CD4-positive, alpha-beta T cell treated with Interleukin-15 for 4 hours (primary cell): ENCODE results near the gene RAPH1.
"Not testable (repeated sequence)": the region's sequence is repeated elsewhere in the genome, so short reads cannot be mapped to it uniquely, and the experiment has no call there.

ENCODE experiments used
- DNase-seq: peaks from one replicate; pipeline ENCODE4 v3.0.0-alpha.2; 2020; ENCODE audit warnings: low spot score

RAPH1 gene

DNA sequence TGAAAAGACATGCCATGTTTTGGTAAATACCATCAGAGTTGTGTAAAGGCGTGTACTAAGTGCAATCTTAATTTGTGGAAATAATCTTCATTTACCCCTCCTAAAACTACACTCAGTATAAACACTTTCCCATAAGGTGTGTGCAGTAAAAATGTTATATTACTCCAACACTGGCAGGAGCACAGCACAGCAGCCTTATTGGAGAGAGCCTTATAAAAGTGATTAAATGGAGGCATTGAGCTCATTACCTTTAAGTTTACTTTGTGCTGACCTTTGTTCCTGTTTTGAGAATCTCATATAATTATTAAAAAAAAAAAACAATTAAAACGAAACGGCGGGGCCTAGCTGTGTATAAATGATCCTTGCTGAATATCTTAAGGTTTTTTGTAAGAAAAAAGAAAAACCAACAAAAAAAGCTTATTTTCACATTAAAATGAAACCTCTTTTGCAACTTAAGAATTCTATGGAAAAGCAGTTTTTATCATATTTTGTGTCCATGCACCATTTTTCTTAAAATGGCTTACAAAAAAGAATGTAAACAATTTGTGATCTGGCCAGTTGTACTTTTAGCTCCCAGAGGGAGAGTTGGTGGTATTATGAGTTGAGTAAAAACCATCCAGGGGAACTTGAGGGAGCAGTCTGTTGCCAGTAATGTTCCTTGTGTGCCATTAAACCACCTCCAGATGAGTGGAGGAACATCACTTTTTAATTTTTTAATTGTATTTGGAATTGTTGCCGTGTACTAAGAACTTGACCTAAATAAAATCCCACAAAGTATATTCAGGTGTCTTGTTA, 103.5 kb downstream of the RAPH1 start:
- DNase-seq, result no peak

GRCh38 chr2:203429643-203430042, 105.5 kb downstream of the RAPH1 start:
- not testable (repeated sequence) for DNase-seq

GRCh38 chr2:203427061-203427460, 108.0 kb downstream of the RAPH1 start:
- DNase-seq, result no peak

GRCh38 chr2:203418271-203418670, 116.8 kb downstream of the RAPH1 start:
- DNase-seq, result no peak

DNA sequence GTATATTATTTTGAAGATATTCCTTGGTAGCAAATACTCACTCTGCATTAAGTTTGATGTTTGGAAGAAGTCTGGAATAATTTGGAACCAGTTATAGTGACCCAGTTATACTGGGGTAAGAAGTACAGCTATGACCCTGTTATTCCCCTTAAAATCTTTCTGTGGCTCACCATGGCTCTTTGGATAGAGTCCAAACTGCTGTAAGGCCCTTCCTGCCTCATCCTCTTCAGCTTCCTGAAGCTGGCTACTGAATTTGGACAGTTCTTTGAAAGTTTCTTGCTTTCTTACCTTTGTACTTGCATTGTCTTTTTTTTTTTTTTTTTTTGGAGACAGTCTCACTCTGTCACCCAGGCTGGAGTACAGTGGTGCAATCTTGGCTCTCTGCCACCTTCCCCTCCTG, 121.3 kb downstream of the RAPH1 start:
- no peak for DNase-seq

DNA sequence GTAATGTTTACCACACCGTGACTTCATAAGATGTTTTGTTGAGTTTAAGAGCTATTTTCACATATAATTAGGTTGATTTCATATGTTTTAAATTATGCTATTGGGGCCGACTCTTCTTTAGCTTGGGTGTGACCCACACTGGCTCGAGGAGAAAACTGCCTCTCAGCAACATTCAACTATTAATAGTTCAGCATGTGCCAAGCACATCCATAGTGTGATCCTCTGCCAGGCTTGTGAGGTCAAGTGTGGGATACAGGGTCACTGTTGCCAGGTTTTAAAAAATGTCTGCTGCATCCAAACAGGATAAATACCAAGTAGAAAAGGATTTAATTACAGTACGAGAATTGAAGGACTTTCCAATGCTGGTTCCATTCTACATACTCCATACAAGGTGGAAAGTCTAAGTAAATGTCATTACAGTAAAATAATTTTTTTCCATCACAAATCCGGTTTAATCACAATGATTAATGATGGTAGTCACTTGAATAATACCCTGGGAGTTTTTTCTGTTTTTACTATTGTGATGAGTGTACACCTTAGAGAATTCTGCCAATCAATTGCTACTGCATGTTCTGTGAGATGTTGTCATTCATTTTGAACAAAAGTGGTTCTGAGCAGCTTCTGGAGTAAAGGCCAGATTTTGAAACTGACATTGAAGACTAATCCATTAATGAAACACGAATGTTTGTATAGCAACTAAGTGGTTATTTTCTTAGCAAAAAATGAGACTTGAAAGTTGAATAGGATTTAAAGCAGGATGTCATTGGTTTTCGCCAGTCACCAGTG, 122.4 kb downstream of the RAPH1 start:
- DNase-seq, result no peak

GRCh38 chr2:203407496-203407895, 127.6 kb downstream of the RAPH1 start:
- DNase-seq, result no peak

DNA sequence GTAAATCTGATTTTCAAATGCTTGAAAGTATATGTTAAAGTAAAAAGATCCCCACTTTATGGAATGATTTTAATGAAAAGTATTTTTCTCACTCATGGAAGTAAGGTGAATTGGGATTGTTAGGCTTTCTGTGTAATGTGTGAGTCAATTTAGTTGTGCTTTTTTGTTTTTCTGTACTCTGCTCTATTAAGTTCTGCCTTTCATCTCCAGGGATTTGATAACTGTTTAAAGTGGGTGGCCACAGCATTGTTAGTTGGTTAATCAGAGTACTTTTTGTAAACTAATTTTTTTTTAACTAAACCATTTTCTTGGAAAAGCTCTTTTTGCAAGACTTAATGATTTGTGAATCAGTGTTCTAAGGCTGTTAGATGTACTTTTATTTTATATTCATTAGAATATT, 130.1 kb downstream of the RAPH1 start:
- no peak for DNase-seq

GRCh38 chr2:203400805-203401585, 134.1 kb downstream of the RAPH1 start:
- DNase-seq, result no peak

GRCh38 chr2:203399031-203399430, 136.1 kb downstream of the RAPH1 start:
- DNase-seq, result no peak

GRCh38 chr2:203396667-203397066, 138.4 kb downstream of the RAPH1 start:
- no peak for DNase-seq

DNA sequence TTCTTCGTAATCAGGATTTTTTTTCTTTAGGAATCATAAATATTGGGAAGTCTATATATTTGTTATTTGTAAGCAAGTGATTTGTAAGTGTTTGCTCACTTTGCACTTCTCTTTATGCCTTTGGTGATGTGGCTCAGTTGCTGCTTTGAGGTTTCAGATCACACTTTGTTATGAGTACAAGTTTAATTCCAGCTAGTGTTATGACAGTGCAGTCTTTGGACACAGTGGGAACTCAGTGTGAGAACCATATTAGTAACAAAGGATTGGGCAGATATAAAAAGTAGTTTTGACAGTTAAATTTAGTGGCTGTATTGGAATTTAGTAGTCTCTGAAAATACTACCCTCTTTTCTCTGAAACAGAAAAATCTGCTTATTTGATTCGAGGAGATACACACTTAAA, 139.2 kb downstream of the RAPH1 start:
- no peak for DNase-seq

DNA sequence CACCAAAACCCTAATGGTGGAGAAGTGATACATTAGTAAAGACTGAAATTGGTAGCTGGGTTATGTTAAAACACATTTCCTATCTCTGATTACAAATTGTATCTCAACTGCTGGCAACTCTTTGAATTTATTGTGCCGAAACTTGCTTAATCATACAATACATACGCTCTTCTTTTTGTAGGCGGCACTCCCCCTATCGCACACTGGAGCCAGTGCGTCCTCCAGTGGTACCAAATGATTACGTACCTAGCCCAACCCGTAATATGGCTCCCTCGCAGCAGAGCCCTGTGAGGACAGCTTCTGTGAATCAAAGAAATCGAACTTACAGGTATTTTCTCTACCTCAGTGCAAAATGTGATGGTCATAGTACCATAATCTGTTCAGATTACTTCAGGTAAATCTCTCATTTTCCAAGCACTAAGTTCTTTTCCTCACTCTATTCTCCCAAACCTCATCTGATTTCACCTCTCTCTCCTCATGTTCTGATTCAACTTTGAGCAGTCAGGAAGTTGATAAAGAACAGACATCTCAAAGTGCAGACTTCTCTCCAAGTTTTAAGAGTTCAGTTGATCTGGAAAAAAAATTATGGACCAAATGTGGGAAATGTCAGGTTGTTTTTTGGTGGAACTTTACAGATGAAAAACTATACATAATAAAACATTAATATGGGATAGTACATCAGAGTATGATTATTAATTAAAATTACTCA, 140.4 kb downstream of the RAPH1 start:
- no peak for DNase-seq

- DNase-seq, result not testable (repeated sequence)
Observed at GRCh38 chr2:203388153-203388552, 146.9 kb downstream of the RAPH1 start.

GRCh38 chr2:203383038-203383437, 152.1 kb downstream of the RAPH1 start:
- DNase-seq, result no peak

DNA sequence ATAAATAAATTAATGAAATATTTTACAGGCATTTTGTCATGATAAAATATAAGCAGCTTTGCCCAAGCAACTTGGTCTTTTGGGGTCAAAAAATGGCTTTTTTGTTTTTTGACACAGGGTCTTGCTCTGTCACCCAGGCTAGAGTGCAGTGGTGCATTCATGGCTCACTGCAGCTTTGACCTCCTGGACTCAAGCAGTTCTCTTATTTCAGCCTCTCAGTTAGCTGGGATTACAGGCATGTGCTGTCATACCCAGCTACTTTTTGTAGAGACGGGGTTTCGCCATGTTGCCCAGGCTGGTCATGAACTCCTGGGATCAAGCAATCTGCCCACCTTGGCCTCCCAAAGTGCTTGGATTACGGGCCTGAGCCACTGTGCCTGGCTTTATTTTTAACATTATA, 155.9 kb downstream of the RAPH1 start:
- DNase-seq, result no peak

DNA sequence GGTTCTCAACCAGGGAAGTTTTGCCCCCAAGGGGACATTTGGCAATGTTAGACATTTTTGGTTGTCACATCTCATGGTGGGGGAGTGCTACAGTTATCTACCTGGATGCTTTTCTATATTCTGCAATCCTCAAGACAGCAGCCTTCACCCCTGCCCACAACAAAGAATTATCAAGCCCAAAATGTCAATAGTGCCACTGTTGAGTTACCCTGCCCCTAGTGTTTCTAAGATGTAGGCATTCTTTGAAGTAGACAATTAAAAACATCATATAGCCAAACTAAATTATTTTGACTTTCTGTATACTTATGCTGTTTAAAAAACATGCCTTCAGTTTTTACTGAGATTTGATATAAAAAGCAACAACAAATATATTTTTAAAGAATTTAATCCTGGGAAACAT, 158.9 kb downstream of the RAPH1 start:
- DNase-seq, result no peak

- DNase-seq, result not testable (repeated sequence)
Observed at GRCh38 chr2:203372706-203373105, 162.4 kb downstream of the RAPH1 start.

- no peak for DNase-seq
Observed at GRCh38 chr2:203366639-203367466, 168.2 kb downstream of the RAPH1 start.

DNA sequence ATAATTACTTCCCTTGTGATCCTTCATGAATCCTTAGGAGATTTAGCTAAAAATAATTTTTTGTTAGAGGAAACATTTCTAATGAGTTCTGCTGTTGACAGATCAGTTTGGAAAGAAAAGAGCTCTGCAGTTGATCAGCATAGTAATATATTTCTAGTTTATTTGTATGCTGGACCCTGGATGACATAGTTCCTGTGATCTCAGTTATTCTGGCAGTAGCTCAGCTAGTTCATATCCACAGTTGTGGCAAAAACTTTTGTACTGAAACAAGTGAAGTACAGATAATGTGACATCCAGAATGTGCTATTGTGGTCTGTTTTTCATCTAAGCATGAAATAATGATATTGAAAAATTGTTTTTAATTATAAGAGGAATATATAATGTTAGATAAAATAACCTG, 173.2 kb downstream of the RAPH1 start:
- no peak for DNase-seq

- DNase-seq, result no peak
Observed at GRCh38 chr2:203361495-203361894, 173.6 kb downstream of the RAPH1 start.
